ENCODE results near the gene MAP10. TPM values are rescaled to one million over a fixed set of nuclear protein-coding genes. Genes with fewer than 3 reads are reported as not detected.
A peak's percentile ranks its signal among the peaks of the same experiment; 100 is the strongest.

Gene MAP10, protein sequence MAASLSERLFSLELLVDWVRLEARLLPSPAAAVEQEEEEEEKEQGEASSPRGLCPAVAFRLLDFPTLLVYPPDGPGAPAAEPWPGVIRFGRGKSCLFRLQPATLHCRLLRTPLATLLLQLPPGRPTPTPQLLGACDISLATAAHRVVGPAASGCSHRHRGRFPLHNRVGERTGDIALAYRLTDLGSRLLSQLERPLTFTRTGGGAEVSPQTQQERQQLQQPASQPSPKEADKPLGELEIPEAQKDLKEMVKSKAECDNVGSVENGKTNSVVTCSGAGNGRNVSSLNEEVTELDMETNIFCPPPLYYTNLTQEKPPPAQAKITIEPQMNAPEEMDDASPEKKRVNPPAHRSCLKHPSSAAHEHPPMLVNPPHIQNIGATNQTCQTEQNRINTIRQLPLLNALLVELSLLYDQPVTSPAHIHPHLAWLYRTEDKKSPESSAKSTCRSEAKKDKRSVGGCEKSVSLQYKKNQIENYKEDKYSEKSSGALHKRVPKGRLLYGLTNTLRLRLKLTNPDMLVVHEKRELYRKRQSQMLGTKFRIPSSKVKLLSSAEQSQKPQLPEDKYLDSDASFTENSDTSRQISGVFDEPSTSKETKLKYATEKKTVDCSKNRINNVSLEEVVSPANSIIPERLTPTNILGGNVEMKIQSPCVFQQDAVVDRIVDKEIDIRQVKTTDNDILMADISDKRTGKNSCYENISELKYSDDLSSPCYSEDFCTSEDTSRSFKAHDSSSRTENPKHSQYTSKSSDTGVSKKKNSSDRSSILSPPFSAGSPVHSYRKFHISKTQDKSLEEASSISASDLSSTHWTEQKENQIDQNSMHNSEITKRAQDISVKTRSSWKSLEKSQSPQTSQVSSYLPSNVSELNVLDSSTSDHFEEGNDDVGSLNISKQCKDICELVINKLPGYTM
- 2.0 and 2.5 TPM in 2 replicates for total RNA-seq

DNA sequence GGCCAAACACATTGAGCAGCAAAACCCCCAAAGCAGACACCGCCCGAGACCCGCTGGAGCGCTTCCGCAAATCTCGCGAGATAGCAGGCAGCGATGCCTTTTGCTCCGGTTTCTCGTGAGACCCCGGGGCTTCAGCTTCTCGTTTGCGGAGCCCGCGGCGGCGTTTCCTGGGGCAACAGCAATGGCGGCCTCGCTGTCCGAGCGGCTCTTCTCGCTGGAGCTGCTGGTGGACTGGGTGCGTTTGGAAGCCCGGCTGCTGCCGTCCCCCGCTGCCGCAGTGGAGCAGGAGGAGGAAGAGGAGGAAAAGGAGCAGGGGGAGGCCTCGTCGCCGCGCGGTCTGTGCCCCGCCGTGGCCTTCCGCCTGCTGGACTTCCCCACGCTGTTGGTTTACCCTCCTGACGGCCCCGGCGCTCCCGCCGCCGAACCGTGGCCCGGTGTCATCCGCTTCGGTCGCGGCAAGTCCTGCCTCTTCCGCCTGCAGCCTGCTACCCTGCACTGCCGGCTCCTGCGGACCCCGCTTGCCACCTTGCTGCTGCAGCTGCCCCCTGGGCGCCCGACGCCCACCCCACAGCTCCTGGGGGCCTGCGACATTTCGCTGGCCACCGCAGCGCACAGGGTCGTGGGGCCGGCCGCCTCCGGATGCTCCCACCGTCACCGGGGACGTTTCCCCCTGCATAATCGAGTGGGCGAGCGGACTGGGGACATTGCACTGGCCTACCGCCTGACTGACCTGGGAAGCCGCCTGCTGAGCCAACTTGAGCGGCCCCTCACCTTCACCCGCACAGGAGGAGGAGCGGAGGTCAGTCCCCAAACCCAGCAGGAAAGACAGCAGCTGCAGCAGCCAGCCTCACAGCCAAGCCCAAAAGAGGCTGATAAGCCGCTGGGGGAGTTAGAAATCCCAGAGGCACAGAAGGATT, at the start of gene MAP10:
MAP10 (plus strand) TSS at position 148 of the 917 bp plus-strand sequence; CDS start at position 182, 34 bp downstream.

Small RNA genes lying within 50 kb of the gene (small RNA-seq; reads per million reads assigned to genes)
- gene RNU1-74P = 23.4 reads per million, percentile 97 among the genes with 10 or more reads in this experiment

Other genes starting within 250 kb of the MAP10 start
- gene SIPA1L2, start 175.3 kb upstream of the MAP10 start, total RNA-seq = 12.7 and 19.9 TPM in 2 replicates
- gene NTPCR, start 145.2 kb downstream of the MAP10 start, total RNA-seq = 13.1 and 14.5 TPM in 2 replicates

Data from vein endothelial cell (primary cell).